HEK293 (cell line): ENCODE results near the gene NPIPA8.
"Not testable (repeated sequence)": the region's sequence is repeated elsewhere in the genome, so short reads cannot be mapped to it uniquely, and the experiment has no call there.

Experiments
- GLI4 ChIP-seq: fragments of 450-650 bp; formaldehyde crosslinking; IDR thresholded peaks from 2 replicates; pipeline ENCODE4 v1.5.1; 2016; ENCODE audit warnings: missing biosample characterization, missing genetic modification characterization
- KLF1 ChIP-seq: fragments of 450-650 bp; formaldehyde crosslinking; IDR thresholded peaks from 2 replicates; pipeline ENCODE4 v1.5.1; 2016; ENCODE audit warnings: missing biosample characterization, missing genetic modification characterization
- KLF10 ChIP-seq: fragments of 450-650 bp; IDR thresholded peaks from 2 replicates; pipeline ENCODE4 v1.5.1; 2018; ENCODE audit warnings: missing biosample characterization, mild to moderate bottlenecking, missing genetic modification characterization
- KLF9 ChIP-seq: fragments of 450-650 bp; formaldehyde crosslinking; IDR thresholded peaks from 2 replicates; pipeline ENCODE4 v1.5.1; 2016; ENCODE audit warnings: missing biosample characterization, missing genetic modification characterization, low read depth
- TRIM28 ChIP-seq: IDR thresholded peaks from 2 replicates; pipeline ENCODE4 v1.6.1; 2011; ENCODE audit warnings: low read length, control low read depth, borderline replicate concordance
- ZBTB8A ChIP-seq: fragments of 450-650 bp; formaldehyde crosslinking; IDR thresholded peaks from 2 replicates; pipeline ENCODE4 v1.5.1; 2016; ENCODE audit warnings: missing biosample characterization, missing genetic modification characterization
- ZNF311 ChIP-seq: fragments of 450-650 bp; formaldehyde crosslinking; IDR thresholded peaks from 2 replicates; pipeline ENCODE4 v1.5.1; 2017; ENCODE audit warnings: missing biosample characterization, missing genetic modification characterization, borderline replicate concordance
- ZNF354C ChIP-seq: fragments of 450-650 bp; formaldehyde crosslinking; IDR thresholded peaks from 2 replicates; pipeline ENCODE4 v1.5.1; 2016; ENCODE audit warnings: missing biosample characterization, missing genetic modification characterization, low read depth, borderline replicate concordance
- ZNF629 ChIP-seq: fragments of 450-650 bp; formaldehyde crosslinking; IDR thresholded peaks from 2 replicates; pipeline ENCODE4 v1.5.1; 2017; ENCODE audit warnings: missing biosample characterization, missing genetic modification characterization
- ZNF768 ChIP-seq: fragments of 450-650 bp; formaldehyde crosslinking; IDR thresholded peaks from 2 replicates; pipeline ENCODE4 v1.5.1; 2018; ENCODE audit warnings: missing biosample characterization, mild to moderate bottlenecking, missing genetic modification characterization
- TF ChIP-seq, protein P1 (sequence below): fragments of 450-650 bp; formaldehyde crosslinking; IDR thresholded peaks from 2 replicates; pipeline ENCODE4 v1.5.1; 2016; ENCODE audit warnings: missing biosample characterization, missing genetic modification characterization
- TF ChIP-seq, protein P2 (sequence below): fragments of 450-650 bp; formaldehyde crosslinking; IDR thresholded peaks from 2 replicates; pipeline ENCODE4 v1.5.1; 2016; ENCODE audit warnings: missing biosample characterization, missing genetic modification characterization
- TF ChIP-seq, protein P3 (sequence below): fragments of 450-650 bp; formaldehyde crosslinking; IDR thresholded peaks from 2 replicates; pipeline ENCODE4 v1.5.1; 2016; ENCODE audit warnings: missing biosample characterization, missing genetic modification characterization

DNA sequence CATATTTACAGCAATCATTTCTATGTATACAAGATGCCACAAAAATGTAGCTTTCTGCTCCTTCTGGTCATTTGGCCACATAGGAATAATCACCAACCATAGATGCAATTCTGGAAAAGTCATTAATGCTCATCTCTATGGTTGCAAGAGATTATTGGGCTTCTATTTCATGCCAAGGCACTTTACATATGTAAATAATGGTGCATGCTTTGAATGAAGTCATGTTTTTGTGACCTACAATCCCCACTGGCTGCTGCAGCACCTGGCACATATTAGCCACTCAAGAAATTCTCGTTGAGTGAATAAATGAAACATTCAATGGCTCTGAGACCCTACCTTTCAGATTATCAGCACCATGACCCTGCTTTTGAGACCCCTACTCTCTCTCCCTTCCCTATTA, 50.2 kb downstream of the NPIPA8 start:
- not testable (repeated sequence) for TF ChIP-seq ZNF629 (tag by site-specific recombination); ZNF768 (tag by site-specific recombination); KLF9 (tag by site-specific recombination); ZNF354C (tag by site-specific recombination); KLF1 (tag by site-specific recombination); TRIM28; ZNF311 (tag by site-specific recombination); KLF10 (tag by site-specific recombination); GLI4 (tag by site-specific recombination); ZBTB8A (tag by site-specific recombination)
- TF ChIP-seq, protein P1, sequence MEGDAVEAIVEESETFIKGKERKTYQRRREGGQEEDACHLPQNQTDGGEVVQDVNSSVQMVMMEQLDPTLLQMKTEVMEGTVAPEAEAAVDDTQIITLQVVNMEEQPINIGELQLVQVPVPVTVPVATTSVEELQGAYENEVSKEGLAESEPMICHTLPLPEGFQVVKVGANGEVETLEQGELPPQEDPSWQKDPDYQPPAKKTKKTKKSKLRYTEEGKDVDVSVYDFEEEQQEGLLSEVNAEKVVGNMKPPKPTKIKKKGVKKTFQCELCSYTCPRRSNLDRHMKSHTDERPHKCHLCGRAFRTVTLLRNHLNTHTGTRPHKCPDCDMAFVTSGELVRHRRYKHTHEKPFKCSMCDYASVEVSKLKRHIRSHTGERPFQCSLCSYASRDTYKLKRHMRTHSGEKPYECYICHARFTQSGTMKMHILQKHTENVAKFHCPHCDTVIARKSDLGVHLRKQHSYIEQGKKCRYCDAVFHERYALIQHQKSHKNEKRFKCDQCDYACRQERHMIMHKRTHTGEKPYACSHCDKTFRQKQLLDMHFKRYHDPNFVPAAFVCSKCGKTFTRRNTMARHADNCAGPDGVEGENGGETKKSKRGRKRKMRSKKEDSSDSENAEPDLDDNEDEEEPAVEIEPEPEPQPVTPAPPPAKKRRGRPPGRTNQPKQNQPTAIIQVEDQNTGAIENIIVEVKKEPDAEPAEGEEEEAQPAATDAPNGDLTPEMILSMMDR (tag by site-specific recombination): not testable (repeated sequence)
- TF ChIP-seq, protein P2, sequence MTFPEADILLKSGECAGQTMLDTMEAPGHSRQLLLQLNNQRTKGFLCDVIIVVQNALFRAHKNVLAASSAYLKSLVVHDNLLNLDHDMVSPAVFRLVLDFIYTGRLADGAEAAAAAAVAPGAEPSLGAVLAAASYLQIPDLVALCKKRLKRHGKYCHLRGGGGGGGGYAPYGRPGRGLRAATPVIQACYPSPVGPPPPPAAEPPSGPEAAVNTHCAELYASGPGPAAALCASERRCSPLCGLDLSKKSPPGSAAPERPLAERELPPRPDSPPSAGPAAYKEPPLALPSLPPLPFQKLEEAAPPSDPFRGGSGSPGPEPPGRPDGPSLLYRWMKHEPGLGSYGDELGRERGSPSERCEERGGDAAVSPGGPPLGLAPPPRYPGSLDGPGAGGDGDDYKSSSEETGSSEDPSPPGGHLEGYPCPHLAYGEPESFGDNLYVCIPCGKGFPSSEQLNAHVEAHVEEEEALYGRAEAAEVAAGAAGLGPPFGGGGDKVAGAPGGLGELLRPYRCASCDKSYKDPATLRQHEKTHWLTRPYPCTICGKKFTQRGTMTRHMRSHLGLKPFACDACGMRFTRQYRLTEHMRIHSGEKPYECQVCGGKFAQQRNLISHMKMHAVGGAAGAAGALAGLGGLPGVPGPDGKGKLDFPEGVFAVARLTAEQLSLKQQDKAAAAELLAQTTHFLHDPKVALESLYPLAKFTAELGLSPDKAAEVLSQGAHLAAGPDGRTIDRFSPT (tag by site-specific recombination): not testable (repeated sequence)
- TF ChIP-seq, protein P3, sequence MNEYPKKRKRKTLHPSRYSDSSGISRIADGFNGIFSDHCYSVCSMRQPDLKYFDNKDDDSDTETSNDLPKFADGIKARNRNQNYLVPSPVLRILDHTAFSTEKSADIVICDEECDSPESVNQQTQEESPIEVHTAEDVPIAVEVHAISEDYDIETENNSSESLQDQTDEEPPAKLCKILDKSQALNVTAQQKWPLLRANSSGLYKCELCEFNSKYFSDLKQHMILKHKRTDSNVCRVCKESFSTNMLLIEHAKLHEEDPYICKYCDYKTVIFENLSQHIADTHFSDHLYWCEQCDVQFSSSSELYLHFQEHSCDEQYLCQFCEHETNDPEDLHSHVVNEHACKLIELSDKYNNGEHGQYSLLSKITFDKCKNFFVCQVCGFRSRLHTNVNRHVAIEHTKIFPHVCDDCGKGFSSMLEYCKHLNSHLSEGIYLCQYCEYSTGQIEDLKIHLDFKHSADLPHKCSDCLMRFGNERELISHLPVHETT (tag by site-specific recombination): not testable (repeated sequence)
